Measurements from ENCODE around the gene RAPGEF5.

DNA sequence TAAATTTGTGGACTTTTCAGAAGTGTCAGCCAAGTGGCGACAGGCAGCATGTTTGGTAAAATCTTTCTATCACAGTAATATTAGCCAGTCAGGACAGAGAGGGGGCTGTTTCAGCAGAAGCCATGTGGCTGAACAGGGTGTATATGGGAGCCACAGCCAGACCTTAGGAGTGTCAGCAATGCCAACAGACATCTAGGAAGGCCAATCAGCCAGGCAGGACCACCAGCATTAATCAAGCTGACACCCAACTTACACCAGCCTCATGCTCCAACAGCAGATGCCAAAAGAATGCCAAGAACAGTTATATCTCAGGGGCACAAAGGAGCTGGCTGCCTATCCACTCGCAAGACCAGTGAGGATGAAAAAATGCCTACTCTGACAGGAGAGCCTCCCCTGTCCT, 54.8 kb downstream of the RAPGEF5 start:
- TF ChIP-seq POLR2A (IDR thresholded peaks at IDR 0.05), result no peak
- TF ChIP-seq, protein P1, sequence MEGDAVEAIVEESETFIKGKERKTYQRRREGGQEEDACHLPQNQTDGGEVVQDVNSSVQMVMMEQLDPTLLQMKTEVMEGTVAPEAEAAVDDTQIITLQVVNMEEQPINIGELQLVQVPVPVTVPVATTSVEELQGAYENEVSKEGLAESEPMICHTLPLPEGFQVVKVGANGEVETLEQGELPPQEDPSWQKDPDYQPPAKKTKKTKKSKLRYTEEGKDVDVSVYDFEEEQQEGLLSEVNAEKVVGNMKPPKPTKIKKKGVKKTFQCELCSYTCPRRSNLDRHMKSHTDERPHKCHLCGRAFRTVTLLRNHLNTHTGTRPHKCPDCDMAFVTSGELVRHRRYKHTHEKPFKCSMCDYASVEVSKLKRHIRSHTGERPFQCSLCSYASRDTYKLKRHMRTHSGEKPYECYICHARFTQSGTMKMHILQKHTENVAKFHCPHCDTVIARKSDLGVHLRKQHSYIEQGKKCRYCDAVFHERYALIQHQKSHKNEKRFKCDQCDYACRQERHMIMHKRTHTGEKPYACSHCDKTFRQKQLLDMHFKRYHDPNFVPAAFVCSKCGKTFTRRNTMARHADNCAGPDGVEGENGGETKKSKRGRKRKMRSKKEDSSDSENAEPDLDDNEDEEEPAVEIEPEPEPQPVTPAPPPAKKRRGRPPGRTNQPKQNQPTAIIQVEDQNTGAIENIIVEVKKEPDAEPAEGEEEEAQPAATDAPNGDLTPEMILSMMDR (IDR thresholded peaks at IDR 0.05), result no peak
